ENCODE measurements around the gene ACBD3.

GRCh38 chr1:226233806-226234205 is 47.3 kb upstream of the ACBD3 start:
- TF ChIP-seq CTCF (IDR thresholded peaks at IDR 0.05) (no peak), POLR2A (IDR thresholded peaks at IDR 0.05; ENCODE audit: low read depth) (no peak), POLR2AphosphoS5 (IDR thresholded peaks at IDR 0.05) (no peak), EP300 (IDR thresholded peaks at IDR 0.05) (no peak)
